B cell (primary cell): Measurements from ENCODE around the gene EIPR1. TPM values are rescaled to one million over a fixed set of nuclear protein-coding genes. Genes with fewer than 3 reads are reported as not detected.

Experiments
- ATAC-seq: fragments of 200-7000 bp; cut with Tn5 transposase; one replicate; pipeline ENCODE4 v1.10.0; 2021; ENCODE audit warnings: low read depth, mild to moderate bottlenecking, moderate number of reproducible peaks, moderate library complexity
- CTCF ChIA-PET: fragments of 350-600 bp; sonication (Branson Sonifier 250); formaldehyde crosslinking; loops from one replicate; lab custom pipeline; 2021; ENCODE audit warnings: antibody characterized with exemption, inconsistent platforms; lab: Charles Lee
- POLR2A ChIA-PET: fragments of 350-600 bp; sonication (Branson Sonifier 250); formaldehyde crosslinking; loops from one replicate; lab custom pipeline; 2021; ENCODE audit warnings: antibody characterized with exemption; lab: Charles Lee
- DNase-seq: peaks from one replicate; pipeline ENCODE4 v3.0.0; 2013
- H2AFZ ChIP-seq: 2 replicates; pipeline ENCODE4 v1.6.1; 2012; ENCODE audit warnings: mild to moderate bottlenecking, low read depth, low read length; ENCODE audit not compliant: insufficient read depth, poor library complexity, severe bottlenecking
- H3K27ac ChIP-seq, 2 donors: 1 replicate in 1 of 2; 2 replicates in 1 of 2; pipeline ENCODE4 v1.5.1; 2012 to 2013; ENCODE audit warnings: low read length in 2 of 2, mild to moderate bottlenecking in 2 of 2, moderate library complexity in 1 of 2
- H3K27me3 ChIP-seq, 4 experiments: fragments of 200-600 bp in 1 of 4; sonication (generic) in 1 of 4; replicated peaks in 1 of 4; 1 replicate in 2 of 4; 2 replicates in 2 of 4; pipeline versions ENCODE4 v1.6.1 to v1.7.0; 2013 to 2016; ENCODE audit warnings: low read length in 3 of 4, mild to moderate bottlenecking in 2 of 4, mixed read lengths in 1 of 4, moderate library complexity in 1 of 4; ENCODE audit not compliant: insufficient read depth in 4 of 4, control insufficient read depth in 3 of 4; ENCODE audit errors: control extremely low read depth in 1 of 4
- H3K36me3 ChIP-seq, 2 experiments: replicated peaks in 1 of 2; 1 replicate in 1 of 2; 2 replicates in 1 of 2; pipeline versions ENCODE4 v1.6.1 to v1.7.1; 2013; ENCODE audit warnings: low read length in 1 of 2; ENCODE audit not compliant: insufficient read depth in 2 of 2, control insufficient read depth in 1 of 2; ENCODE audit errors: control extremely low read depth in 1 of 2, extremely low read depth in 1 of 2
- H3K4me1 ChIP-seq, 2 donors: fragments of 200-600 bp in 1 of 2; sonication (generic) in 1 of 2; 1 replicate in 1 of 2; 2 replicates in 1 of 2; pipeline versions ENCODE4 v1.5.1 to v1.6.1; 2013 to 2017; ENCODE audit warnings: low read length in 2 of 2; ENCODE audit not compliant: control insufficient read depth in 2 of 2, insufficient read depth in 2 of 2
- H3K4me2 ChIP-seq: replicated peaks from 2 replicates; pipeline ENCODE3; 2012; ENCODE audit warnings: mild to moderate bottlenecking, low read depth, low read length; ENCODE audit not compliant: poor library complexity, severe bottlenecking
- H3K4me3 ChIP-seq, 5 experiments: fragments of 200-600 bp in 1 of 5; sonication (generic) in 1 of 5; 1 replicate in 3 of 5; 2 replicates in 2 of 5; pipeline versions ENCODE4 v1.5.1 to v1.7.0; 2011 to 2016; ENCODE audit warnings: low read length in 4 of 5, mild to moderate bottlenecking in 4 of 5, low read depth in 2 of 5, control low read depth in 1 of 5, moderate library complexity in 1 of 5; ENCODE audit not compliant: insufficient read depth in 1 of 5; ENCODE audit errors: control extremely low read depth in 1 of 5, extremely low read depth in 1 of 5
- H3K79me2 ChIP-seq: fragments of 200-600 bp; sonication (generic); one replicate; pipeline ENCODE4 v1.6.0; 2016; ENCODE audit warnings: low read length; ENCODE audit not compliant: control insufficient read depth, insufficient read depth
- H3K9ac ChIP-seq: fragments of 200-600 bp; sonication (generic); 2 replicates; pipeline ENCODE4 v1.6.1; 2017; ENCODE audit warnings: mild to moderate bottlenecking, low read length, moderate library complexity
- H3K9me3 ChIP-seq, 3 donors: one replicate each; pipeline versions ENCODE4 v1.6.1 to v1.7.1; 2013; ENCODE audit warnings: low read length in 2 of 3; ENCODE audit not compliant: control insufficient read depth in 2 of 3, insufficient read depth in 1 of 3; ENCODE audit errors: control extremely low read depth in 1 of 3
- H4K20me1 ChIP-seq: 2 replicates; pipeline ENCODE4 v1.6.0; 2012; ENCODE audit warnings: mild to moderate bottlenecking, low read length; ENCODE audit not compliant: insufficient read depth, control insufficient read depth, poor library complexity, severe bottlenecking
- H3K27ac Mint-ChIP-seq: one replicate; pipeline ENCODE4 v1.8.0; 2021; ENCODE audit warnings: mixed read lengths
- H3K27me3 Mint-ChIP-seq: one replicate; pipeline ENCODE4 v1.8.0; 2021; ENCODE audit warnings: mixed read lengths
- H3K4me1 Mint-ChIP-seq: one replicate; pipeline ENCODE4 v1.8.0; 2021; ENCODE audit warnings: mixed read lengths
- H3K4me3 Mint-ChIP-seq: one replicate; pipeline ENCODE4 v1.8.0; 2021; ENCODE audit warnings: mixed read lengths
- H3K9me3 Mint-ChIP-seq: one replicate; pipeline ENCODE4 v1.8.0; 2022; ENCODE audit warnings: mixed read lengths; ENCODE audit not compliant: insufficient read depth
- CTCF ChIP-seq: fragments of 200-600 bp; IDR thresholded peaks from one replicate; pipeline ENCODE4 v1.8.0; 2022; ENCODE audit warnings: antibody characterized with exemption, mild to moderate bottlenecking
- EZH2 ChIP-seq: IDR thresholded peaks from 2 replicates; pipeline ENCODE4 v1.6.1; 2012; ENCODE audit warnings: borderline replicate concordance, low read depth, mild to moderate bottlenecking, moderate library complexity, low read length; ENCODE audit not compliant: insufficient read depth, poor library complexity, severe bottlenecking
- WGBS: methylation state at CpG from one replicate; pipeline ENCODE4 v1.1.5; 2013; ENCODE audit warnings: missing lambda C conversion rate; ENCODE audit not compliant: insufficient coverage; 5-methylcytosine and 5-hydroxymethylcytosine counted together
- intact Hi-C: fragments of 100-400 bp; cut with micrococcal nuclease; formaldehyde crosslinking; loops from one replicate; pipeline ENCODE4 v1.10.0; 2022
- polyA plus RNA-seq: library from polyadenylated mRNA; depleted of rRNA; stranded (reverse); fragments of >200 nt; gene quantifications from 2 replicates; pipeline ENCODE4 v1.2.3, GENCODE V29; 2012
- total RNA-seq, 2 donors: library from RNA; stranded (reverse); fragments of 120-200 nt in 1 of 2; gene quantifications; 1 replicate in 1 of 2; 2 replicates in 1 of 2; pipeline versions ENCODE4 v1.2.3 to v1.2.4, GENCODE V29; 2013 to 2022

The EIPR1 gene
- total and polyA plus RNA-seq, 2 donors (not counting 1 experiment from before 2014, with no cell fraction given) = 31.8 to 37.0 TPM

GRCh38 chr2:3223080-3223923 is 154.3 kb downstream of the EIPR1 start:
- no peak overlapping the region for H3K9ac ChIP-seq
- Mint-ChIP-seq H3K9me3 (peaks cover 11% of the 10 kb centered on the region), H3K4me1 (peaks cover 23% of the 10 kb centered on the region), H3K27ac (peak overlapping the region; percentile 86), H3K4me3 (no peak overlapping the region), H3K27me3 (no peaks in the 10 kb centered on the region)
- 79% methylated on average over 14 of the region's 18 CpGs for WGBS
- no peak overlapping the region for H3K4me2 ChIP-seq
- no peak for TF ChIP-seq EZH2
- no peak for TF ChIP-seq CTCF
- H3K27ac ChIP-seq = peak overlapping the region in 1 of 2 donors; percentile 45
- H3K27me3 ChIP-seq = no peaks in the 10 kb centered on the region
- H3K79me2 ChIP-seq = no peaks in the 10 kb centered on the region
- no peaks in the 10 kb centered on the region for H3K36me3 ChIP-seq
- peak overlapping the region; percentile 20 for H2AFZ ChIP-seq
- no peaks in the 10 kb centered on the region for H4K20me1 ChIP-seq
- ChIA-PET CTCF (no interaction called here), POLR2A (interaction anchor here (0.5 kb wide), 1 partner anchor 17 kb away, joined by 3 read pairs; no protein-coding TSS in a partner anchor)
- peaks cover 0 to 32% (median 0%) of the 10 kb centered on the region in 3 donors for H3K9me3 ChIP-seq
- H3K4me1 ChIP-seq = peaks cover 2 to 8% of the 10 kb centered on the region in 2 donors
- intact Hi-C loops = no loop called here
- no peak overlapping the region for H3K4me3 ChIP-seq
- ATAC-seq = peak; percentile 68
- peak; percentile 40 for DNase-seq

GRCh38 chr2:3222636-3223035 is 155.0 kb downstream of the EIPR1 start:
- intact Hi-C loops = no loop called here
- Mint-ChIP-seq H3K27me3 (no peaks in the 10 kb centered on the region), H3K9me3 (peaks cover 11% of the 10 kb centered on the region), H3K4me3 (no peak overlapping the region), H3K27ac (peak overlapping the region; percentile 86), H3K4me1 (peaks cover 23% of the 10 kb centered on the region)
- Histone ChIP-seq H3K4me2 (no peak overlapping the region), H3K4me1 (peaks cover 2 to 8% of the 10 kb centered on the region in 2 donors), H3K4me3 (no peak overlapping the region), H3K27ac (peak overlapping the region in 1 of 2 donors; percentile 45), H3K9ac (no peak overlapping the region), H2AFZ (peak overlapping the region; percentile 20), H3K36me3 (no peaks in the 10 kb centered on the region), H3K79me2 (peaks cover 3% of the 10 kb centered on the region), H3K9me3 (peaks cover 0 to 28% (median 0%) of the 10 kb centered on the region in 3 donors), H4K20me1 (no peaks in the 10 kb centered on the region), H3K27me3 (no peaks in the 10 kb centered on the region)
- no peak for TF ChIP-seq CTCF
- no peak for TF ChIP-seq EZH2
- ChIA-PET POLR2A (interaction anchor here (0.5 kb wide), 1 partner anchor 18 kb away, joined by 3 read pairs; no protein-coding TSS in a partner anchor), CTCF (no interaction called here)
- DNase-seq (no peak), ATAC-seq (no peak)
- WGBS = 94% methylated on average over 6 of the region's 9 CpGs
